ENCODE measurements around the gene SUPT5H.
A peak's percentile ranks its signal among the peaks of the same experiment; 100 is the strongest.
"Not testable (repeated sequence)": the region's sequence is repeated elsewhere in the genome, so short reads cannot be mapped to it uniquely, and the experiment has no call there.

The SUPT5H gene

DNA sequence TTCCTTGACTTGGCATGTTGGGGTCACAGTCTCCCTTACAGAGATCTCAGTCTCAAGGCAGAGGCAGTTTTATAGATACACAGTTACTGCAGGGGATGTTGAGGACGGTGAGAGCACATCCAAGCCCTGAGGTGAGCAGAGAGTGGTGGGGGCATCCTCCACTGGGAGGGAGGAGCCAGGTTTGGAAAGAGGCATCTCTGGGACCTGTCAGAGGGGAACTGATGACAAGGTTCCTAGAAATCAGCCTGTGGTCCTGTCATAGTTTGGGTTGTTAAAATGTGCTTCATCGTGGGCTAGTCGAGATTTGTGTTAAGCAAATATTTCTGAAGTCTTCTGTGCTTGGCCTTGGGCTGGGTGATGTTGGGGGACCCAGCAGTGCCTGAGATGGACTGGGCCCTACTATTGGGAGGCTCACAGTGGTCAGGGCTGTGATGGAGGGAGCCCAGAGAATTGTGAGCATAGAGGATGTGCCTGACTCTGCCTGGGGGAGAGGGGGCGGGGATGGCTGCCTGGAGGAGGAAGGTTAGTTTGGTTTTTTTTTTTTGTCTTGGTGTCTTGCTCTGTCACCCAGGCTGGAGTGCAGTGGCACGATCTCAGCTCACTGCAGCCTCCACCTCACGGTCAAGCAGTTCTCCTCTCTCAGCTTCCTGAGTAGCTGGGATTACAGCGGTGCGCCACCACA is 3.9 kb downstream of the SUPT5H start:
- DNase-seq (ENCODE audit: extremely low read depth in 1 of 2, low read depth in 1 of 2) = no peak

DNA sequence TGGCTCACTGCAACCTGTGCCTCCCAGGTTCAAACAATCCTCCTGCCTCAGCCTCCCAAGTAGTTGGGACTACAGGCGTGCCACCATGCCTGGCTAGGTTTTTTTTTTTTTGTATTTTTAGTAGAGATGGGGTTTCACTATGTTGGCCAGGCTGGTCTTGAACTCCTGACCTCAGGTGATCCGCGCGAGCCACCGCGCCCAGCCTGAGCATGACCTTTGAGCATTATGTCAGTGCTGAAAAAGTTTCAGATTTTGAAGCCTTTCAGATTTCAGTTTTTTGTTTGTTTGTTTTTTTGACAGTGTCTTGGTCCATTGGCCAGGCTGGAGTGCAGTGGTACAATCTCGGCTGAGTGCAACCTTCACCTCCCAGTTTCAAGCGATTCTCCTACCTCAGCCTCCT is 5.9 kb downstream of the SUPT5H start:
- not testable (repeated sequence) for DNase-seq (ENCODE audit: extremely low read depth in 1 of 2, low read depth in 1 of 2)

- DNase-seq (ENCODE audit: extremely low read depth in 1 of 2, low read depth in 1 of 2) = no peak
Observed at GRCh38 chr19:39463403-39463802, 18.0 kb downstream of the SUPT5H start.

DNA sequence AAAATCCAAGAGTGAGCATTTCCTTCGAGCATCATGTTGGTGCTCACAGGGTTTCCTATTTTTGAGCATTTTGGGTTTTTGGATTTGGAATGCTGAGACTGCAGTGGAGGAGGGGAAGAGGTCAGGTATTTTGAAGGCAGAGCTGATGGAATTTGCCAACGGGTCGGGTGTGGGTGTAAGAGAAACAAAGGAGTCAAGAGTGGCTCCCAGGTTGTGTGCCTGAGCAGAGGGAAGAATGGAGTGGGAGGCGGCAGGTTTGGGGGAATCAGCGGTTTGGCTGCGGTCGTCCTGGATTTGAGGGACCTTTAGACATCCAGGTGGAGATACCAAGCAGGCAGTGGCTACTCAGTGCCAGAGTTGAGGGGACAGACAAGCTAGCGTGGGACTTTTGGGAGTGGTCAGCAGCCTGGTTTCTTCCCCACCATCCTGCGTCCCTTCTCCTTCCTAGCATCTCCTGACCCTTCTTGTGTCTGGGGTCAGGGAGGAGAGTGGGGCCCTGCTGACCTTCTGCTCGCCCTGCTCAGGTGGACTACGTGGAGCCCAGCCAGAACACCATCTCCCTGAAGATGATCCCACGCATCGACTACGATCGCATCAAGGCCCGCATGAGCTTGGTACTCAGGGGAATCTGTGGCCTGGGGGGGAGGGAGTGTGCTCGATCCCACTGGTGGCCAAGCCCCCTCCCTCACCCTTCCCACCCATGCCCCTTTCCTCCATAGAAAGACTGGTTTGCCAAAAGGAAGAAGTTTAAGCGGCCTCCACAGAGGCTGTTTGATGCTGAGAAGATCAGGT is 20.8 kb downstream of the SUPT5H start:
- no peak for DNase-seq (ENCODE audit: extremely low read depth in 1 of 2, low read depth in 1 of 2)

GRCh38 chr19:39467941-39468340 is 22.6 kb downstream of the SUPT5H start:
- no peak for DNase-seq (ENCODE audit: extremely low read depth in 1 of 2, low read depth in 1 of 2)

- DNase-seq (ENCODE audit: extremely low read depth in 1 of 2, low read depth in 1 of 2) = no peak
Observed at GRCh38 chr19:39469036-39469435, 23.7 kb downstream of the SUPT5H start.

GRCh38 chr19:39469567-39469966 is 24.2 kb downstream of the SUPT5H start:
- no peak for DNase-seq (ENCODE audit: extremely low read depth in 1 of 2, low read depth in 1 of 2)

DNA sequence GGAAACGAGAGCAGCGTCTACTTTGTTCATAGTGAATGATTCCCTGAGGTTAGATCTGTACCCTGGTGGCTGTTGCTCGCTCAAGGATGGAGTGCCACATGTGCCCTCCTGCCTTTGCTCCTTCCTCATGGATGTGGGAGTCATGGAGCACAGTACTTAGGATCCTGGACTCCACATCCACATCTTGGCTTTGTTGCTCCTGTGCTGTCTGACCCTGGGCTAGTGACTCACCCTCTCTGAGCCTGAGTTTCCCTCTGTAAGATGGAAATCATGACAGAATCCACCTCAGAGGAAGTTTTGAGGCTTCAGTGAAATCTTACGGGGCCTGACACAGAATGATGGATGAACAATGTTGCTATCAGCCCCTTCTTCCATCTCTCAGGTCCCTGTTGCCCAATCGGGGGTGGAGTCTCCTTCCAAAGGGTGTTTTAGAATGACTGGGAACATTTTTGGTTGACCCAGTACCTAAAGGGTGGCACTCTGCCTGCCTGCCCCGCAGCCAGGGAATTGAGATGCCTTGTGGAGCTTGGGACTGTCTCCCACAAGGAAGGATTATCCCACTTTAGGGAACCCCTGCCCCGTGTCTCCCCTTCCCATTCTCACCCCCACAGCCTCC is 25.4 kb downstream of the SUPT5H start:
- peak in 1 of 2 donors; percentile 20 for DNase-seq (ENCODE audit: extremely low read depth in 1 of 2, low read depth in 1 of 2)

DNA sequence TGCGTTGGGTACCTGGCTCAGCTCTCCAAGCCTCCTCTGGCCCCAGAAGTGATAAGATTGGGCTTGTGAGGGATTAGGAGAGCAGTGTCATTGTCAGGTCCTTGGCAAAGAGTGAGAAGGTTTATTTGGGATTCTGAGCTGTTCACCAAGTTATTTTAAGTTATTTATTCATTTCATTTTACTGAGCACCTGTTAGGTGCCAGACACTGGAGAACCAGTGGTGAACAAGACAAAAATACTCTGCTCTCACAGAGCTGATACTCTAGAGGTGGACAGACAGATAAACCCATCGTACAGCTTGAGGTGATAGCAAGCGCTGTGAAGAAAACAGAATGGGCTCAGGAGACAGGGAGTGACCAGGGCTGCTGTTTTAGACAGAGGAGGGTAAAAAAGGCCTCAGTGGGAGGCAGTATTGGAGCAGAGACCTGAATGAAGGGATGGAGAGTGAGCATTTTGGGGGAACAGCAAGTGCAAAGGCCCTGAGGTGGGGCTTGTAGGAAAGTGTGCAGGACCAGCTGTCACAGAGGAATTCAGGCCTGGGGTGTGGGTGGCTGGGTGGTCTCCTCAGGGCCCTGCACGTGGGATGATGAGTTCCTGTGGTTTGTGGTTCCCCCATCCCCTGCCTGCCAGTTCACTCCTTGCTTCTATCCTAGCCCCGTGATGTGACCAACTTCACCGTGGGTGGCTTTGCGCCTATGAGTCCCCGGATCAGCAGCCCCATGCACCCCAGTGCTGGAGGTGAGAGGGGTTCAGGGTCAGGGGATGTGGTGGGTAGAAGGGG is 26.6 kb downstream of the SUPT5H start:
- DNase-seq (ENCODE audit: extremely low read depth in 1 of 2, low read depth in 1 of 2) = peak in 1 of 2 donors; percentile 34

DNA sequence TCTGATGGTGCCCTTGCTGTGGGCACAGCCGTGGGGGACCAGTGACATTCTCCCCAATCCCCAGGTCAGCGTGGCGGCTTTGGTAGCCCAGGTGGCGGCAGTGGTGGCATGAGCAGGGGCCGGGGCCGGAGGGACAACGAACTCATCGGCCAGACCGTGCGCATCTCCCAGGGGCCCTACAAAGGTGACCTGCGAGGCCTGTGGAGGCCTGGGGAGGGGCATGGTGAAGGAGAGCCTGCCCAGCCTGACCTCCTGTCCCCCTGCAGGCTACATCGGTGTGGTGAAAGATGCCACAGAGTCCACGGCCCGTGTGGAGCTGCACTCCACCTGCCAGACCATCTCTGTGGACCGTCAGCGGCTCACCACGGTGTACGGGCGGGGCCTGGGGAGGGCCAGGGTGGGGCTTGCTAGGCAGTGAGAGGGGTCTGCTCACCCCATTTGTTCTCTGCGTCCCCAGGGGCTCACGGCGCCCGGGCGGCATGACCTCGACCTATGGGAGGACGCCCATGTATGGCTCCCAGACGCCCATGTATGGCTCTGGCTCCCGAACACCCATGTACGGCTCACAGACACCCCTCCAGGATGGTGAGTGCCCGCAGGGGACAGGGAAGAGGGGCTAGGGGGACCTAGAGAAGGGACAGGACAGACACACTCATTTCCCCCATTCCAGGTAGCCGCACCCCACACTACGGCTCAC is 27.5 kb downstream of the SUPT5H start:
- no peak for DNase-seq (ENCODE audit: extremely low read depth in 1 of 2, low read depth in 1 of 2)

GRCh38 chr19:39473443-39473960 is 28.1 kb downstream of the SUPT5H start:
- no peak for DNase-seq (ENCODE audit: extremely low read depth in 1 of 2, low read depth in 1 of 2)

- DNase-seq (ENCODE audit: extremely low read depth in 1 of 2, low read depth in 1 of 2) = peak in 1 of 2 donors; percentile 52
Observed at GRCh38 chr19:39474139-39474620, 28.8 kb downstream of the SUPT5H start.

DNA sequence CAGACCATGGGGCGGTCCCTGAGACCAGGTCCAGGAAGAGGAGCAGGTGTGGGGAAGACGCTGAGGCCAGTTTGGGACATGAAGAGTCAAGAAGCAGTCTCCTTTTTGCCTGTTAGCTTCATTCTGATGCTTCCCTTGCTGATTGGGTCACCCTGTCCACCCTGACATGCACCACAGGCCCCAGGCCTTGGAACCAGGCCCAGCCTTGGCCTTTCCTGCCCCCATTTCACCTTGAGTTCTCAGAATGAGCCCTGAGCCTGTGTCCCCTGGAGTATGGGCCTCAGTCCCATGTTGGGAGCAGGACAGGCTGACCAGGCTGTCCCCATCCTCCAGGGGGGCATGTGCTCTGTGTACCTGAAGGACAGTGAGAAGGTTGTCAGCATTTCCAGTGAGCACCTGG is 30.4 kb downstream of the SUPT5H start:
- DNase-seq (ENCODE audit: extremely low read depth in 1 of 2, low read depth in 1 of 2) = no peak

DNA sequence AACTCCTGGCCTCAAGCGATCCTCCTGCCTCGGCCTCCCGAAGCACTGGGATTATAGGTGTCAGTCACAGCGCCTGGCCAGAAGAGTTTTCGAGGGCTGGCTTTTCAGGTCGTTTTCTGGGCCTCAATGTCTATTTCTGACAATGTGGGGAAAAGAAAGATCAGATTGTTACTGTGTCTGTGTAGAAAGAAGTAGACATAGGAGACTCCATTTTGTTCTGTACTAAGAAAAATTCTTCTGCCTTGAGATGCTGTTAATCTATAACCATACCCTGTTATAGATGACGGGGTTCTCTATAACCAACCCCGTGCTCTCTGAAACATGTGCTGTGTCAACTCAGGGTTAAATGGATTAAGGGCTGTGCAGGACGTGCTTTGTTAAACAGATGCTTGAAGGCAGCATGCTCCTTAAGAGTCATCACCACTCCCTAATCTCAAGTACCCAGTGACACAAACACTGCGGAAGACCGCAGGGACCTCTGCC is 34.0 kb downstream of the SUPT5H start:
- not testable (repeated sequence) for DNase-seq (ENCODE audit: extremely low read depth in 1 of 2, low read depth in 1 of 2)

DNA sequence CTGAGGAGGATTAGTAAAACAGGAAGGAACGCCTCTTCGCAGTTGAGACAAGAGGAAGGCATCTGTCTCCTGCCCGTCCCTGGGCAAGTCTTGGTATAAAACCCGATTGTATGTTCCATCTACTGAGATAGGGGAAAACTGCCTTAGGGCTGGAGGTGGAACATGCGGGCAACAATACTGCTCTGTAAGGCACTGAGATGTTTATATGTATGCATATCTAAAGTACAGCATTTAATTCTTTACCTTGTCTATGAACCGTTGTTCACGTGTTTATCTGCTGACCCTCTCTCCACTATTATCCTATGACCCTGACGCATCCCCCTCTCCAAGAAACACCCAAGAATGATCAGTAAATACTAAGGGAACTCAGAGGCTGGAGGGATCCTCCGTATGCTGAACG is 34.5 kb downstream of the SUPT5H start:
- no peak for DNase-seq (ENCODE audit: extremely low read depth in 1 of 2, low read depth in 1 of 2)

DNA sequence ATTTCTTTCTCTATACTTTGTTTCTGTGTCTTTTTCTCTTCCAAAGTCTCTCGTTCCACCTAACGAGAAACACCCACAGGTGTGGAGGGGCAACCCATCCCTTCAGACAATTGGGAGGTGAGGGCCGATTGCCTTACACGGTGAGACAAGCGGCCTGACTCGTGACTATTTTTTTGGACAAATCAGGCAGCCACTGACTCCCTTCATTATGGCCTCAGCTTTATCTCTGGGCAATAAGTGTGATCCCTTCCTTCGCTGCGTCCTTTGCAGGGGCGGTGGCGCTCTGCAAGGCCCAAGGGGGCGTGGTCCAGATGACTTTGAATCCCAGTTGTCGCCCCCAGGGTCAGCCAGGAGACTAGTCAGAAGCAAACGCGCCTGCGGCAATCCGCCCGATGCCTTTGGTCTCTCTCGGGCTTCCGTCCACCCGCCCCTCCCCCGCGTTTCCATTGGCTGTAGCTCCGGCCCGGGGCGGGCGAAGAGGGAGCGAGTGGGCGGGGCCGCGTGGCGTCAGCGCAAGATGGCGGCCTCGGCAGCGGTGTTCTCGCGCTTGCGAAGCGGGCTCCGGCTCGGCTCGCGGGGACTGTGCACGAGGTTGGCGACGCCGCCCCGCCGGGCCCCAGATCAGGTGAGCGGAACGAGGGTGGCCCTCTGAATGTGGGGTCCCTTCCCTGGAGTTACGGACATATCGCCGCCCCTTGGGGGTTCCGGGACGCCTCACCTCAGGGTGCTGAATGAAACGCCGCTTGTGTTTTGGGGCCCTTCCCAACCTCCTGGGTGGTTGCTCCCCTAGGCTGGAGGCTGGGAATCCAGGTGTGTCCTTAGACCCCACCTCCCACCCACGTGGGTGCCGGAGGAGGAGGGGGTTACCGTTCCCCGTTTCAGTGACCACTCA is 35.2 kb downstream of the SUPT5H start, which contains the start of gene TIMM50:
Gene TIMM50 (plus strand): TSS at position 502 of the 892 bp plus-strand sequence. CDS start 16 bp downstream, at position 518.
- DNase-seq (ENCODE audit: extremely low read depth in 1 of 2, low read depth in 1 of 2) = peak; percentile 96 to 98

- no peak for DNase-seq (ENCODE audit: extremely low read depth in 1 of 2, low read depth in 1 of 2)
Observed at GRCh38 chr19:39481229-39481545, 35.8 kb downstream of the SUPT5H start.

DNA sequence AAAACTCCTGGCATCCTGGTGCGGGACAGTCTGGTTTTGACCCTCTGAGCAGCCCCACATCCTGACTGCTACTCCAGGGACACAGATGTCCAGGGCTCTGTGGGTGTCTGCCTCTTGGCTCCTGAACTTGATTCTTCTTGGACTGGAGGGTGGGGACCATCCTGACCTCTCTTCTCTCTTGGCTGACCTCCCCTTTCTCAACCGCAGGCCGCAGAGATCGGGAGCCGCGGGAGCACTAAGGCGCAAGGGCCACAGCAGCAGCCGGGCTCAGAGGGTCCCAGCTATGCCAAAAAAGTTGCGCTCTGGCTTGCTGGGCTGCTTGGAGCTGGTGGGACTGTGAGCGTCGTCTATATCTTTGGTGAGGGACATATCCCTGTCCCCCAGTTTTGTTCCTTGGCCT is 36.3 kb downstream of the SUPT5H start:
- DNase-seq (ENCODE audit: extremely low read depth in 1 of 2, low read depth in 1 of 2) = no peak

DNA sequence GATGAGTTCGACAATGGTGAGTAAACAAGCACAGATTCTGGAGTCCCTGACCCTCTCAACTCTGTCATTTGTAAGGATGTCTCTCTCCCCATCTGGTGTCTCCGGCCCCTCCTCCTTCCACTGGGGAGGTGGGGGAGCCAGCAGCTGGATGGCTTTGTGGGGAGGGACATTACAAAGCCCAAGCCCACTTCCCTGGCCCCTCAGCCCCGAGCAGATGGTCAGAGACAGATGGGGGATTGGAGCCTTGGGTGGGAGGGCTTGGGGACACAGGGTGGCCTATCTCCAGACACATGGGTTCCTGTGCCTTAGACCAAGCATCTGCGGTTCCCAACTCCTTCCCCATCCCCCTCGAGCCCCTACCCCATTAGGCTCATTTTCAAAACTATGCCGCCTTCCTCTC is 37.8 kb downstream of the SUPT5H start:
- no peak for DNase-seq (ENCODE audit: extremely low read depth in 1 of 2, low read depth in 1 of 2)

All from stimulated activated CD8-positive, alpha-beta memory T cell treated with anti-CD3 and anti-CD28 coated beads, Interleukin-7, amount 100 ng/mL, for 48 hours (primary cell).